ENCODE results near the gene LUC7L3.
"Not testable (repeated sequence)": the region's sequence is repeated elsewhere in the genome, so short reads cannot be mapped to it uniquely, and the experiment has no call there.

Gene LUC7L3

GRCh38 chr17:50686494-50687199, 32.8 kb upstream of the LUC7L3 start:
- peak; percentile 89 for DNase-seq

GRCh38 chr17:50687200-50688066, 32.0 kb upstream of the LUC7L3 start:
- no peak for DNase-seq

GRCh38 chr17:50688245-50688644, 31.2 kb upstream of the LUC7L3 start:
- no peak for DNase-seq

DNA sequence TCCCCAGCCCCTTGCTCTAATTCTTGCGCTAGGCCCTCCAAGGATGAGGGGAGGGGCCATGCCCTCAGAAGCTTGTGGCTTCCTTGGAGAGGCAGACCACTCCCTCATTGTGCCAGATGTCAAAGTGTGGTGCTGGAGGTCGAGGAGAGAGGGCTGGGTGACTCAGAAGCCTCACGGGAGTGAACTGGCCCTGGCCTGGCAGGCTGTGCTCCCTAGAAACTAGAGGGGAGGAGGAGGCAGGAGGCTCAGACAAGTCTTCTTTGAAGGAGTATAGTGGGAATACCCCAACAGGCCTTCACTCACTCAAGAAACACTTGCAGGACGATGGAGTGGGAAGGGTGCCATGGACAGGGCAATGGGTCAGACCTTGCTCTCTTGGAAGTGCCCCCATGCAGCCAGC, 30.2 kb upstream of the LUC7L3 start:
- DNase-seq, result no peak

DNA sequence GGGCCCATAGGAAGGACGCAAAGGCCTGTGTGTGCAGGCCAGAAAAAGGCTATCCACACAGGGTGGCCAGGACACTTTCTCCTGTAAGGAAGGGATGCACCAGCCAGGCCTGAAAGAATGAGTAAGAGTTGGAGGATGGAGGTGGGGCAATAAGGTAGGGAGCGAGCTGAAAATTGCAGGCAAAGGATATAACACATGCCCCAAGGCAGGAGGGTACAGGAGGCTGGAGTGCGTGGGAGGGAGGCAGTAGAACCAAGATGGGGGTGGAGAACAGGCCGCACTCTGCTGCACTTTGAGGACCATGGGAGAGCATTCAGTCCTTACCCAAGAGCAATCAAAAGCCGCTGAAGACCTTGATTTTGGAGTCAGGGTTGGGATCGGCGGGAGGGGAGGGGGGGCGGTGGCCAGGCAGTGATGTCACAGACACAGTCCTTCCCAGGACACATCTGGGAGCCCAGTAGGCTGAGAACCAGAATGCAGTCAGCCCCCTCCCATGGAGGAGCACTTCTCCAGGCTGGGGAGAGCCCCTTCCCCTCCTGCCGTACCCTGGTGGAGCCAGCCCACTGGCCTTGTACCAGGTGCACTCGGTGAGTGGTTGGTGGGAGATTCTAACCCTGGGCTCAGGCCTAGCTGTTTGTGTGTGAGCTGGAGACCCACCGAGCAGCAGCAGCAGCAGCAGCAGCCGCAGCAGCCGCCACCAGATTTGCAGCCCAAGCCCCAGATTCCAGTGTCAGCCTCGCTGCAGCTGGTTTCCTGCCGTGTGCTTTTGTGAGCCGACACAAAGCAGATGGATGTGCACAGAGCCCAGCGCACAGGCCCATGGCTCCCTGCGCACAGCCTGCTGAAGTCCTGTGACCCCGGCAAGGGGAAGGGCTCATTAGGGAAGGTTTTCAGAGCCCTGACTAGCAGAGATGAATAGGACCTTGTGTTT, 29.2 kb upstream of the LUC7L3 start:
- no peak for DNase-seq

GRCh38 chr17:50690887-50691549, 28.4 kb upstream of the LUC7L3 start:
- DNase-seq, result no peak

GRCh38 chr17:50691550-50692447, 27.6 kb upstream of the LUC7L3 start:
- peak; percentile 64 for DNase-seq

- DNase-seq, result no peak
Observed at GRCh38 chr17:50692448-50693035, 26.9 kb upstream of the LUC7L3 start.

GRCh38 chr17:50693036-50693682, 26.2 kb upstream of the LUC7L3 start:
- peak; percentile 44 for DNase-seq

GRCh38 chr17:50696365-50696879, 23.0 kb upstream of the LUC7L3 start:
- DNase-seq, result no peak

- no peak for DNase-seq
Observed at GRCh38 chr17:50697062-50697461, 22.3 kb upstream of the LUC7L3 start.

- DNase-seq, result no peak
Observed at GRCh38 chr17:50697663-50698272, 21.6 kb upstream of the LUC7L3 start.

GRCh38 chr17:50699410-50699809, 20.0 kb upstream of the LUC7L3 start:
- DNase-seq, result no peak

- no peak for DNase-seq
Observed at GRCh38 chr17:50703162-50703561, 16.2 kb upstream of the LUC7L3 start.

DNA sequence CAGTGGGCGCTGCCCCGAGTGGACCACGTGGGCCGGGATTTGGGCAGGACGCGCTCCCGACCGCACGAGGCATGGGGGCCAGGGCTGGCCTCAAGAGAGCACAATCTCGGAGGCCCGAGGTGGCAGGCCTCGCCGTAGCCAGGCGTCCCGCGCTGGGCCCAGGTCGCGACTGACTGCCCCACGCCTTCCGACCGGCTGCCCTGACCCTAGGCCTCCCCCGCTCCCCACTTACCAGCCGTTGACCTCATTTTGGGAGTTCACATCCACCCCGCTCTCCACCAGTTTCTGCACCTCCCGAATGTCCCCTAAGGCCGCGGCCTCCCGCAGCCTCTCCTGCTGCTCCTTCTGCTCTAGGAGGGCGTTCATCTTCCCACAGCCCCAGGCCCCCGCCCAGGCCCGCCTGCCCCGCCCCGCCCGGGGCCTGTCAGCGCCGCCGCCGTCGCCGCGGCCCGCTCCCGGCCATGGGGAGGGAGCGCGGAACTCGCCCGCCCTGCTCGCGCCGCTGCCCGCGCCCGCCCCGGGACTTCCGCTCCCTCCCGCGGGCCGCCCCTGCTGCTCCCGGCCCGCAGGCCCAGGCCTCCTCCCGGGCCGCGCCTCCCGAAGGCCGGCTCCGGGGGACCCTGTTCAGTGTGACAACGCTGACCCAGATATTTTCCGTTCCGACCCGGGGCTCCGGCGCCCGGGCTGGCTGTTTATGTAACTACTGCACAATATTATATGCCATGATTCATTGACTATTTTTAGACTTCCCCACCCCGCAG, 11.9 kb upstream of the LUC7L3 start, which contains the start of gene ANKRD40:
Gene ANKRD40, minus strand, starts transcription at position 626 of the 761 bp plus-strand sequence. Its CDS starts 260 bp downstream, at position 366.
- DNase-seq, result peak; percentile 96

GRCh38 chr17:50708050-50709000, 11.1 kb upstream of the LUC7L3 start:
- DNase-seq, result no peak

- not testable (repeated sequence) for DNase-seq
Observed at GRCh38 chr17:50709053-50709452, 10.3 kb upstream of the LUC7L3 start.

- DNase-seq, result no peak
Observed at GRCh38 chr17:50710025-50710424, 9.4 kb upstream of the LUC7L3 start.

Measured in fibroblast of skin of right quadriceps (primary cell).